Uterus (tissue), 2 donors: ENCODE data around the gene ABL2.

Experiments used
- POLR2A ChIP-seq, 2 donors: fragments of 450-650 bp; IDR thresholded peaks; one replicate each; pipeline ENCODE4 v1.6.1; 2016; ENCODE audit warnings: antibody characterized with exemption in 2 of 2, mild to moderate bottlenecking in 1 of 2, moderate library complexity in 1 of 2
- TF ChIP-seq, protein P1 (sequence below), 4 experiments: fragments of 200-600 bp in 2 of 4; fragments of 450-650 bp in 2 of 4; sonication (generic) in 2 of 4; IDR thresholded peaks; one replicate each; pipeline ENCODE4 v1.5.1; 2016 to 2019; ENCODE audit warnings: antibody characterized with exemption in 4 of 4, mild to moderate bottlenecking in 2 of 4, moderate library complexity in 1 of 4

- TF ChIP-seq, protein P1, sequence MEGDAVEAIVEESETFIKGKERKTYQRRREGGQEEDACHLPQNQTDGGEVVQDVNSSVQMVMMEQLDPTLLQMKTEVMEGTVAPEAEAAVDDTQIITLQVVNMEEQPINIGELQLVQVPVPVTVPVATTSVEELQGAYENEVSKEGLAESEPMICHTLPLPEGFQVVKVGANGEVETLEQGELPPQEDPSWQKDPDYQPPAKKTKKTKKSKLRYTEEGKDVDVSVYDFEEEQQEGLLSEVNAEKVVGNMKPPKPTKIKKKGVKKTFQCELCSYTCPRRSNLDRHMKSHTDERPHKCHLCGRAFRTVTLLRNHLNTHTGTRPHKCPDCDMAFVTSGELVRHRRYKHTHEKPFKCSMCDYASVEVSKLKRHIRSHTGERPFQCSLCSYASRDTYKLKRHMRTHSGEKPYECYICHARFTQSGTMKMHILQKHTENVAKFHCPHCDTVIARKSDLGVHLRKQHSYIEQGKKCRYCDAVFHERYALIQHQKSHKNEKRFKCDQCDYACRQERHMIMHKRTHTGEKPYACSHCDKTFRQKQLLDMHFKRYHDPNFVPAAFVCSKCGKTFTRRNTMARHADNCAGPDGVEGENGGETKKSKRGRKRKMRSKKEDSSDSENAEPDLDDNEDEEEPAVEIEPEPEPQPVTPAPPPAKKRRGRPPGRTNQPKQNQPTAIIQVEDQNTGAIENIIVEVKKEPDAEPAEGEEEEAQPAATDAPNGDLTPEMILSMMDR (IDR thresholded peaks at IDR 0.05), result no peak
- TF ChIP-seq POLR2A (IDR thresholded peaks at IDR 0.05), result no peak
Observed at GRCh38 chr1:179104611-179105250, 124.7 kb downstream of the ABL2 start.
